Urinary bladder (tissue), 4 donors: ENCODE data around the gene RFX1. TPM values are rescaled to one million over a fixed set of nuclear protein-coding genes. Genes with fewer than 3 reads are reported as not detected.

Experiments
- DNase-seq: peaks from one replicate; pipeline ENCODE4 v3.0.0-alpha.2; 2015; ENCODE audit errors: extremely low spot score
- H3K27ac ChIP-seq: one replicate; pipeline ENCODE4 v1.5.1; 2013; ENCODE audit warnings: low read depth, mild to moderate bottlenecking, moderate library complexity
- H3K36me3 ChIP-seq: one replicate; pipeline ENCODE4 v1.6.1; 2013; ENCODE audit warnings: mild to moderate bottlenecking, moderate library complexity; ENCODE audit not compliant: insufficient read depth
- H3K4me1 ChIP-seq: one replicate; pipeline ENCODE4 v1.6.1; 2013; ENCODE audit warnings: mild to moderate bottlenecking, moderate library complexity; ENCODE audit not compliant: insufficient read depth
- H3K4me3 ChIP-seq: one replicate; pipeline ENCODE4 v1.5.1; 2013; ENCODE audit warnings: low read depth, low read length
- WGBS: extraction: QIAGEN DNeasy Blood & Tissue Kit; methylation state at CpG from one replicate; pipeline ENCODE4 v1.1.7; 2013; 5-methylcytosine and 5-hydroxymethylcytosine counted together
- polyA plus RNA-seq: library from polyadenylated mRNA; stranded (reverse); fragments of 200-250 nt; gene quantifications from one replicate; pipeline ENCODE4 v1.2.3, GENCODE V29; 2013
- total RNA-seq: library from RNA; depleted of rRNA; stranded (reverse); fragments of >200 nt; gene quantifications from one replicate; pipeline ENCODE4 v1.2.3, GENCODE V29; 2014
- donor health status: healthy with polysubstance abuse.
- donor health status: healthy.

The RFX1 gene
- total and polyA plus RNA-seq, 2 donors = 2.9 to 8.1 TPM

DNA sequence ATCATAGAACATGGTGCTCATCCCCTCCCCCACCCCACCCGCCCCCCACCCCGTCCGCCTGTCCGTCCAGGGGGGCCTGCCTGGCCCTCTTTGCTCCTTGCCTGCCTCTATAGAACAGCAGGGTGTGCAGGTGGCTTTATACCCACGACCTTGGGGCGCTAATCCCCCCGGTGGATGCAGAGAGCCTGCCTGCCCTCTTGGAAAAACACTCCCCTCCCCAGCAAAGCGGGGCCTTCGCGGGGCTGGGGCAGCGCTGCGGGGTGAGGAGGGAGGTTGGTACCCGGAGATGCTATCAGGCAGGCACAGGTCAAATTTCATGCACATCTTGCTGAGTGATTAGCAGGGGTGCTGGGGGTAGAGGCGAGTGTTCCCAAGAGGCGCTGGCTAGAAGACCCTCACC, 21.9 kb downstream of the RFX1 start:
- DNase-seq = no peak
- no peak overlapping the region for H3K27ac ChIP-seq
- H3K36me3 ChIP-seq = no peaks in the 10 kb centered on the region
- WGBS = 73% methylated on average over 15 of the region's 15 CpGs
- H3K4me1 ChIP-seq = no peaks in the 10 kb centered on the region
- H3K4me3 ChIP-seq = no peak overlapping the region

DNA sequence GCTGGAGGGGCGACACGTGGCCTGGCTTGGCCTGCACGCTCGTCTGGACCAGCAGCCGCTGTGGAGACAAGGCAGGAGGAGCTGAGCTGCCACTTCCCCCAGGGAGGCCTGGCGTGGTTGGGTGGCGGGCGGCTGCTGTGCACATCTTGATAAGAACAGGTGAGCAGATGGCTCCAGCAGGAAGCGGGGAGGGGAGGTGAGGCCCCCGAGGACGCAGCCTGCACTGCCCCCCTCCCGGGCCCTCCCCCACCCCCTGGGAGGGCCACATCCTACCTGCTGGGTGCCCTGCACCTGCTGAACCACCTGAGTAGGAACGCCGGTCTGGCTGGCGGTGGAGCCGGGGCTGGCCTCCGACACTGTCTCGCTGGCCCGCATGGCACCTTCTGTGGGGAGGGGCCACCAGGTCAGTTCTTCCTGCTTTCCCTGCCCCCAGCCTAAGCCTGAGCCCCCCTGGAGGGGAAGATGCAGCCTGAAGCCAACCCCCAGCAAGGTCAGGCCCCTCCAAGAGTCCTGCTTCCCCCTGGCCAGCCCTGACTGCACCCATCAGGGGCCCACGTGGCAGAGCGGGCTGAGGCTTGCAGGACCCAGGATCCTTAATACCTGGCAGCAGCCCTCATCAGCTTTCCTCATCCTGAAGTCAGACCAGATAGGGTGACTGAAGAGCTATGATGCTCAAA, 22.8 kb downstream of the RFX1 start:
- 84% methylated on average over 21 of the region's 21 CpGs for WGBS
- no peaks in the 10 kb centered on the region for H3K36me3 ChIP-seq
- DNase-seq = no peak
- no peaks in the 10 kb centered on the region for H3K4me1 ChIP-seq
- no peak overlapping the region for H3K4me3 ChIP-seq
- no peak overlapping the region for H3K27ac ChIP-seq

DNA sequence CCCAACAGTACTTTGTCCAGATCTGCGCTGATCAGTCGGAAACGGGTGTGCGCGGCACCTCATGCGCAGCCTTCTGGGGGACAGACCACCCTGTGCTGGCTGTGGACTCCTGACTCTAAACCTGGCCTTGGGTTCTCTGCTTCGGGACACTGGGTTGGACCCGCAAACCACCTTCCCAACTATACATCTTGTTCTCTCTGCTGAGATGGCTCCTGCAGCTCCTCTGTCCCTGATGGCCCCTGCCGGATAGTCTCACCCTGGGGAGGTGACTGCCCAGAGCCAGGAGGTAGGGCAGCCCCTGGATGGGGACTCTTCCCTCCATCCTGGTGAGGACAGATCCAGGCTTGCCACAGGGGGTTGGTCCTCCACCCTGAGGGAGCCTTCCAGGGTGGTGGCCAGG, 23.3 kb downstream of the RFX1 start:
- Histone ChIP-seq H3K36me3 (no peaks in the 10 kb centered on the region), H3K4me1 (no peaks in the 10 kb centered on the region), H3K4me3 (no peak overlapping the region), H3K27ac (no peak overlapping the region)
- no peak for DNase-seq
- 99% methylated on average over 9 of the region's 9 CpGs for WGBS

DNA sequence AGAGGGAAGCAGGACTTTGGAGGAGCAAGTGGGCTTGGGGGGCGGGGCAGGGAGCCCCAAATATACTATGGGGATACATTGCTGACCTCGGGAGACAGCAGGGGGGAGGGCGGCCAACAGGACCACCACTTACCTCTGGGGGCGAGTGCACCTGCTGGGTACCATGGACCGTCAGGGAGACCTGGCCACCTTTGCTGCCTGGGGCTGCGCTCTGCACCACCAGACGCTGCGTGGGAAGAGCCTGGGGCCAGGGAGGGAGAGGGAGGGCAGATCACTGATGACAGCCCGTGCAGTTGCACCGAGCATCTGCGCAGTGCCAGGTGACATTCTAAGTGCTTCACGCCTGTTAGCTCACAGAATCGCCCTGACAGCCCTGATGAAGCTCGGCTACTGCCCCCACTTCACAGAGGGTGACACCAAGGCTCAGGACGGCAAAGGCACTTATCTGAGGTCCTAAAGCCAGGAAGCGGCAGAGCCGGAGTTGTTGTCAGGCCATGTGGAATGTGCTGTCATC, 24.1 kb downstream of the RFX1 start:
- Histone ChIP-seq H3K36me3 (no peaks in the 10 kb centered on the region), H3K4me1 (no peaks in the 10 kb centered on the region), H3K4me3 (no peak overlapping the region), H3K27ac (no peak overlapping the region)
- no peak for DNase-seq
- 97% methylated on average over 17 of the region's 17 CpGs for WGBS

DNA sequence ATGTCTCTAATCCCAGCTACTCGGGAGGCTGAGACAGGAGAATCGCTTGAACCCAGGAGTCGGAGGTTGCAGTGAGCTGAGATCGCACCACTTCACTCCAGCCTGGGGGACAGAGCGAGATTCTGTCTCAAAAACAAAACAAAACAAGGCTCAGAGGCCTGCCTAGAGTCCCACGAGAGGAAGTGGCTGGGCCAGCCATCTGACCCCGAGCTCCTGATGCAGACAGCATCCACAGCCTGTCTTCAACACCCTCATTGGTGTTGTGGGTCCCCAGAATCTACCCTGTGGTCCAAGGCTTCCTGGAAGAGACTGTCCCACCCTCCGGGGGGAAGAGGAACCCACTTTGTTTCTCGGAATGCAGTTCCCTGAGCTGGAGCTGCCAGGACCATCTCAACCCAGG, 24.7 kb downstream of the RFX1 start:
- no peak for DNase-seq
- WGBS = 85% methylated on average over 9 of the region's 9 CpGs
- no peaks in the 10 kb centered on the region for H3K4me1 ChIP-seq
- no peaks in the 10 kb centered on the region for H3K36me3 ChIP-seq
- no peak overlapping the region for H3K27ac ChIP-seq
- H3K4me3 ChIP-seq = no peak overlapping the region

DNA sequence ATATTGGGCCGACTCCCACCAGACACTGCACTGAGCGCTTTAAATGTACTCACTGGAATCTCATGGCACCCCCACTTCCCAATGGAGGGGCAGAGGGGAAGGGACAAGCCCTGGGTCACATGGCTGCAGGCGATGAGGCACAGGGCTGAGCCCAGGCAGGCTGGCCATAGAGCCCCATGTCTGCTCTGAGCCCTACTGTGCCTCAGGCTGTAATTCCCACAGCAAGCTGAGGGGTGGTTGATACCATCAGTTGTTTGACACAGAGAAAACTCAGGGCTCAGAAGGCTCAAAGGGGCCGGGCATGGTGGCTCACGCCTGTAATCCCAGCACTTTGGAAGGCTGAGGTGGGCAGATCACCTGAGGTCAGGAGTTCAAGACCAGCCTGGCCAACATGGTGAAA, 25.1 kb downstream of the RFX1 start:
- Histone ChIP-seq H3K27ac (no peak overlapping the region), H3K4me3 (no peak overlapping the region), H3K4me1 (no peaks in the 10 kb centered on the region), H3K36me3 (no peaks in the 10 kb centered on the region)
- WGBS = 94% methylated on average over 5 of the region's 5 CpGs
- no peak for DNase-seq

DNA sequence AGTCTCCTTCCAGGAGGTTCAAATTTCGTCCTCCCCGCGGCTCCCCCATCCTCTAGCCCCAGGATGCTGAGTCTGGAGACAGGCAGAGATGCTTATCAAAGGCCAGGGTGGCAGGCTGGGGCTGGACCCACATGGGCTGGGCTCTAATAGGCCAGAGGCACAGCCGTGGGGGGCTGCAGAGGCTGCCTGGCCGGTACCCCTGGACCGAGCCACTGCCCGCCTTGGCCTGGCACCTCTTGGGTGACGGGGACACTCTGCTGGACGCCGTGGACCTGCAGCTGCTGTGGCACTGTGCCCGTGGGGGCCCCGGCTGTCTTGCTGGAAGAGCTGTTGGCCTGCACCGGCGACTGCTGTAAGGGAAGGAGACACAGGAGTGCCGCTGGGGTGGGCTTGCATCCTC, 25.8 kb downstream of the RFX1 start:
- 92% methylated on average over 15 of the region's 15 CpGs for WGBS
- Histone ChIP-seq H3K4me1 (no peaks in the 10 kb centered on the region), H3K36me3 (no peaks in the 10 kb centered on the region), H3K4me3 (no peak overlapping the region), H3K27ac (no peak overlapping the region)
- no peak for DNase-seq

DNA sequence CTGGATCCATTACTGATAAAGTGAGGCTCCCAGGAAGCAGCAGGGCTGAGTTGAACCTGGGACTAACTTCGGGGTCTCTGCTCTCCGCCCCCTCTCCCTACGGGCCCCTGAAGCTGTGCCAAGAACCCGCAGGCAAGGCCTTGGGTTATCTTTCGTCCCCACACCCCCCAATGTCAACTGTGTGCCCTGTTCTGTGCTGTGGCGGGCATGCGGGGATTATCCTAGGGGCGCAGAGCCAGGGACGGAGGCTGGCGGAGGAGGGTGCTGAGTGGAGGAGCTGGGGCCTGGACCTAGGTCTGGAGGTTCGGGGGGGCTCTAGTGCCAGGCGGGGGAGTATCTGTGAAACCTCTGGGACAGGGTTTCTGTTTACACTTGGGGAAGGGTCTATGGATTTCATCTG, 26.4 kb downstream of the RFX1 start:
- H3K27ac ChIP-seq = no peak overlapping the region
- no peaks in the 10 kb centered on the region for H3K36me3 ChIP-seq
- no peak for DNase-seq
- no peak overlapping the region for H3K4me3 ChIP-seq
- no peaks in the 10 kb centered on the region for H3K4me1 ChIP-seq
- 75% methylated on average over 12 of the region's 12 CpGs for WGBS

DNA sequence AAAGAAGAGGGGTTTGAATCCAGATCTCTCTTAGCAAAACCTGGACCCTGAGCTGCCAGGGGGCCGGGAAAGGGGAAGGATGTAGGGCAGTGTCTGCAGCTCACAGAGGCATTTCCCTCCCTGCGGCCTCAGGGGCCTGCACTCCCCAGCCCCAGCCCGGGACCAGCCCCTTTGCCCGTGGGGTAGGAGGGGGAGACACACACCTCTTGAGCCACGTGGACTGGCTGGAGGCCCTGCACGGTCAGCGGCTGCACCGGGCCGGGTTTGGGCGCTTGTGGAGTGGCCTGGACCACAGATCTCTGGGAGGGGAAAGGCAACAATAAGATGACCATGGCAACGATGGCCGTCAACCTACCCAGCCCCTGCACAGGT, 26.9 kb downstream of the RFX1 start:
- H3K27ac ChIP-seq = no peak overlapping the region
- 20% methylated on average over 12 of the region's 12 CpGs for WGBS
- DNase-seq = no peak
- H3K4me1 ChIP-seq = no peaks in the 10 kb centered on the region
- H3K4me3 ChIP-seq = peak overlapping the region; percentile 46
- no peaks in the 10 kb centered on the region for H3K36me3 ChIP-seq

DNA sequence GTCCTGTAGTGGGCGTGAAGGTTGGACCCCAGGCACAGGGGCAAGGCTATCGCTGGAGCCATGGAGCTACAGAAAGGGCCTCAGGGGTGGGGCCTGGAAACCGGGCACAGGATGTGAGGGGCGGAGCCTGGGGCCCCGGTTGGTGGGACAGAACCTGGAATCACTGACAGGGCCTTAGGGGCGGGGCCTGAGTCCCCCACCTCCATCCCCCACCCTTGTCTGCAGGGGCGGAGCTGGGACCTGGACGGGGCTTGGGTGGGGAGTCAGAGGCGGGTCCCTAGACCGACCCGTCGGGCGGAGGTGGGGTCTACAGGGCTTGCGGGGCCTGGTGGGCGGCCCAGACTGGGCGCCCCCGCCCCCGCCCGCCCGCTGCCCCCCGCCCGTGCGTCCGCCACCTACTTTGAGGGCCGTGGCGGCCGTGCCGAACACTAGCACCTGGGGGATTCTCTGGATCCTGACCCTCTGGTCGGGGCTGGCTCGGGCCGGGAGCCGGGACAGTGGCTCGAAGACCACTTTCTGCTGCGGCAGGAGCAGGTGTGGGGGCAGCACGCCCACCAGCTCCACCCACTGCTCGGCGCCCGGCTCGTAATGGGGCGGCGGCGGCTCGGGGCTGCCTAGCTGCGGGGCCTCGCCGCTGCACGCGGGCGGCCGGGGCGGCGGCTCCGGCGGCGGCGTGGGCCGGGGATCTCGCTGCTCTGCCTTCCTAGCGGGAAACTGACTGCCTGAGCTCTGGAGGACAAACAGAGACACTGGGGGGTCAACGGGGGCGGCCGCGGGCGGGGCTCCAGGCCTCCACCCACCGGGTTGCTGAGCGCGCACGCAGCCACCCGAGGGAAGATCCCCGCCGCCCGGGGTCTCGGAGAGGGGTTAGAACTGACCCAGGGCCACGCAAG, 27.5 kb downstream of the RFX1 start:
- WGBS = 5% methylated on average over 74 of the region's 74 CpGs
- no peak overlapping the region for H3K27ac ChIP-seq
- peak; percentile 80 for DNase-seq

DNA sequence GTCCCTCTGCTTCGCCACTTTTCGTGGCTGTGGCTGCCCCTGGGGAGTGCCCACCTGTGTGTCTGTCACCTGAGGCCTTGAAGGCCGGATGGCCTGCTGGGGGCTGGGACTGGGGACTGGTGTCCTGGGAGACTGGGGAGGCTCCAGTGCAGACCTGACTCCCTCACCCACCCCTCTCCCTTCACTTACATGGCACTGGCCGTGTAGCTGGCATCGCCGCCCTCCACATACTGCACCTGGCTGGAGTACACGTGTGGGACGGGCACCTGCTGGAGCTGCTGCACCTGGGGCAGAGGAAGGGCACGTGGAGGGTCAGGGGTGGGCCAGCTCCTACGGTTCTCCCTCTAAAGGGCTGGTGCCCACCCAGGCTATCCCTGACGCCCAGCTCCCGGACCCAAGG, 28.3 kb downstream of the RFX1 start:
- WGBS = 90% methylated on average over 12 of the region's 12 CpGs
- Histone ChIP-seq H3K4me3 (no peak overlapping the region), H3K27ac (no peak overlapping the region), H3K4me1 (no peaks in the 10 kb centered on the region), H3K36me3 (peaks cover 2% of the 10 kb centered on the region)
- no peak for DNase-seq

More for the DNA sequence above, 27.5 kb downstream of the RFX1 start:
- peak overlapping the region; percentile 46 for H3K4me3 ChIP-seq
- H3K4me1 ChIP-seq = no peaks in the 10 kb centered on the region
- no peaks in the 10 kb centered on the region for H3K36me3 ChIP-seq

DNA sequence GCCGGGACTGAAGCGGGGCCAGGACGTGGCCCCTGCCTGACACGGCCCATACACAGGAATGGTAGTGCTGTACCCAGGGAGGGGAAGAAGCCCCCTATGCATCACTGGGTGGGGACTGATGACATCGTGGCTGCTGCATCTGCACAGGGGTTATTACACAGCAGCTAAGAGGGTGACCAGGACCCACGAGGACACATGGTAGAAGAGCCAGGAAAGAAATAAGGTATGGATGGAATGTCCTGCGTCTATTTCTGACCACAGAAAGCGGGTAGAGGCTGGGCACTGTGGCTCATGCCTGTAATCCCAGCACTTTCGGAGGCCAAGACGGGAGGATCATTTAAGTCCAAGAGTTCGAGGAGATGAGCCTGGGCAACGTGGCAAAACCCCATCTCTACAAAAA, 29.7 kb downstream of the RFX1 start:
- no peak for DNase-seq
- Histone ChIP-seq H3K4me3 (no peak overlapping the region), H3K4me1 (no peaks in the 10 kb centered on the region), H3K36me3 (peaks cover 2% of the 10 kb centered on the region), H3K27ac (no peak overlapping the region)
- WGBS = 89% methylated on average over 12 of the region's 12 CpGs

DNA sequence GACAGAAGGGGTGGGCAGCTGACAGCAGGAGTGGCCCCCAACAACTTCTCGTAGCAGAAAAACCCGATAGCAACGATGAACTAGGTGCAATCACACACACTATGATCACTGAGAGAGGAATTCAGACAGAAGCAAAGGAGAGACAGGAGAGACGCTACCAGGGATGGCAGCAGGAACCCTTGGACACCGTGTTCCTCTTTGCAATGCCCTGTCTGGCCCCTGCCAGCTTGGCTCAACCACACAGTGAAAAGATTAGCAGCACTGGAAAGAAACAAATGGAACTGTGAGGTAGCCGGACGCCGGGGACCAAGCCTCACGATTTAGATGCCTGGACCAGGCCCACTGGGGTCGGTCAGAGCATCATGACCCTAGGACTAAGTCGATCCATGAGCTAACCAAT, 30.2 kb downstream of the RFX1 start:
- no peak overlapping the region for H3K27ac ChIP-seq
- no peaks in the 10 kb centered on the region for H3K4me1 ChIP-seq
- DNase-seq = no peak
- no peak overlapping the region for H3K4me3 ChIP-seq
- WGBS = 92% methylated on average over 11 of the region's 11 CpGs
- peaks cover 2% of the 10 kb centered on the region for H3K36me3 ChIP-seq

DNA sequence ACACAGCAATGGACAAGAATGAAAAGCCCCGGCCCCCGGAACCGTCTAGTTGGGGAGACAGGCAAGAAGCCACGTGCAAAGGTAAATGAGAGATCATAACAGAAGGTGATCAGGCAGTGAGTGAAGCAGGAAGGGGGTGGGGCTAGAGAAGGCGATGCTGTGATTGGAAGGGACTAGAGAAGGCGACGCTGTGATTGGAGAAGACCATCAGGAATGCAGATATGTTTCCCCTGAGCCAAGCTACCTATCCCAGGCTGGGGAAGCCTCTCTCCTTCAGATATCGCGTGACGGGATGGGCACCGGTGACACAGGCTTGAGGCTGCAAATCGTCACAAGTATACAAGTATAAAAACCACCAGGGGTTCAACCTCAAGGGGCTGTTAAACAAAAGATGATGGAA, 32.0 kb downstream of the RFX1 start:
- DNase-seq = no peak
- Histone ChIP-seq H3K4me3 (no peak overlapping the region), H3K36me3 (peaks cover 8% of the 10 kb centered on the region), H3K27ac (no peak overlapping the region), H3K4me1 (no peaks in the 10 kb centered on the region)
- WGBS = 56% methylated on average over 12 of the region's 12 CpGs
